NOMO-1 treated with dmso at 0.1 percent for 144 hours (cell line): ENCODE results near the gene MRAP2.
"Not testable (repeated sequence)": the region's sequence is repeated elsewhere in the genome, so short reads cannot be mapped to it uniquely, and the experiment has no call there.

ENCODE experiments used
- DNase-seq: peaks from one replicate; lab custom pipeline; 2025; ENCODE audit not compliant: unreplicated experiment; lab: John Stamatoyannopoulos, UW

Gene MRAP2

DNA sequence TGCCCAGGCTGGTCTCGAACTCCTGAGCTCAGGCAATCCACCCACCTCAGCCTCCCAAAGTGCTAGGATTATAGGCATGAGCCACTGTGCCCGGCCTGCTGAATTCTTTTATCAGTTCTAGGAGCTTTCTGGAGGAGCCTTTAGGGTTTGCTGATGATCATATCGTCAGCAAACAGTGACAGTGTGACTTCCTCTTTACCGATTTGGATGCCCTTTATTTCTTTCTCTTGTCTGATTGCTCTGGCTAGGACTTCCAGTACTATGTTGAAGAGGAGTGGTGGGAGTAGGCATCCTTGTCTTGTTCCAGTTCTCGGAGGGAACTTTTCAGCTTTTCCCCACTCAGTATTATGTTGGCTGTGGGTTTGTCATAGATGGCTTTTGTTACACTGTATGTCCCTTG, 35.3 kb downstream of the MRAP2 start:
- not testable (repeated sequence) for DNase-seq

DNA sequence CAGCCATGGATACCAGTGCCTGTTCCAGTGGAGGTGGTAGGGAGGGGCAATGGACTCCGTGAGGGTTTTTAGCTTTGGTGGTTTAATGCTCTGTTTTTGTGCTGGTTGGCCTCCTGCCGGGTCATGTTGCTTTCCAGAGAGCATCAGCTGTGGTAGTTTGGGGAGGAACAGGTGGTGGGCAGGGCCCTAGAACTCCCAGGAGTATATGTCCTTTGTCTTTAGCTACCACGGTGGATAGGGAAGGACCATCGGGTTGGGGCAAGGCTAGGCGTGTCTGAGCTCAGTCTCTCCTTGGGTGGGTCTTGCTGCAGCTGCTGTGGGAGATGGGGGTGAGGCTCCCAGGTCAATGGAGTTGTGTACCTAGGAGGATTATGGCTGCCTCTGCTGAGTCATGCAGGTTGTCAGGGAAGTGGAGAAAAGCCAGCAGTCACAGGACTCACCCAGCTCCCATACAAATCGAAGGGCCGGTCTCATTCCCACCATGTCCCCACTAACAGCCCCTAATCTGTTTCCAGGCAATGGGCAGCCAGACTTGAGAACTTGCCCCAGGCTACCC, 38.9 kb downstream of the MRAP2 start:
- DNase-seq, result no peak

DNA sequence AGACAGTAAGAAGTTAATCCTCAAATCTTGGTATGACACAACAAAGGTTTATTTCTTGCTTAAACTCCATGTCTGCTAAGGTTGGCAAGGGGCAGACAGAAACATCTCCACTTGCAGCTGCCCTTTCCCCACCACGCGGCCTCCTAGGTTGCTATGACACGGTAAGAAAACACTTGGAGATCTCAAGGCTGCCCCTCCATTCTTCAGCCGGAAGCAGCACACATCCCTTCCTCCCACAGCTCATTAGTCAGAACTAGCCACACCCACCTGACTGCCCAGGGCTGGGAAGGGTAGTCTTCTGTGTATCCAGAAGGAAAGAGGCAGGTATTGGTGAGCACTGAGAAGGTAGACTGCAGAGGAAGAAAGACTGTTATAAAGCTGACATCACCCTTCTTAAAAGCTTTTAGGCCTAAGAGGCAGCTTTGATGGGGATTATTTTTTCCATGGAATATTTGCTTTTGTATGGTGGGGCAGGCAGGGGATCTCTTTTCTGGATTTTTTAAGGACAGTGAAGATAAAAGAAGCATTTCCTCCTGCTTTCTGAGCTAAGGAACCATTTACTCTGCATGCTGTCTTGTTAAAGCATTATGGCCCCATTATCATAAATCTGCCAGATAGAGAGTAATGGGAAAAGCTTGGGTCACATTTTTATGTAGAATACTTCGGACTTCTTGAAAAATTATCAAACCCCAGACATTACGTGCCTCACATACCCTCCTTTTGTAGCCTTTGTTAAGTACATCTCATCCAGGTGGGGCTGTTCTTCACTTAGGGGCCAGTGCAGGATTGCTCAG, 41.6 kb downstream of the MRAP2 start:
- DNase-seq, result no peak

DNA sequence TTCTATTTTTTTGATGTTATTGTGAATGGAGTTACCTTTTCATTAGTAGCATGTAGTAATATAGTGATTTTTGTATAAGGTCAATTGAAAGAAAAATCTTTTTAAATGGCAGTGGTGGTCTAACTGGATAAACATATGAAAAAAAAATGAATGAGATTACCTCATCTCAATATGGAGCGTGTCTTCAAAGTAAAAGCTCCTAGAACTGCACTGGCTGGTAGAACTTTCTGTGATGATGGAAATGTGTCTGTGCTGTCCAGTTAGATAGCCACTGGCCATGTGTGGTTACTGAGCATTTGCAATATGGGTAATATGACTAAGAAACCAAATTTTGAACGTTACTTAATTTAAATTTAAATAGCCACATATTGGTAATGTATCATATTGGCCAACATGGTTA, 44.1 kb downstream of the MRAP2 start:
- no peak for DNase-seq

DNA sequence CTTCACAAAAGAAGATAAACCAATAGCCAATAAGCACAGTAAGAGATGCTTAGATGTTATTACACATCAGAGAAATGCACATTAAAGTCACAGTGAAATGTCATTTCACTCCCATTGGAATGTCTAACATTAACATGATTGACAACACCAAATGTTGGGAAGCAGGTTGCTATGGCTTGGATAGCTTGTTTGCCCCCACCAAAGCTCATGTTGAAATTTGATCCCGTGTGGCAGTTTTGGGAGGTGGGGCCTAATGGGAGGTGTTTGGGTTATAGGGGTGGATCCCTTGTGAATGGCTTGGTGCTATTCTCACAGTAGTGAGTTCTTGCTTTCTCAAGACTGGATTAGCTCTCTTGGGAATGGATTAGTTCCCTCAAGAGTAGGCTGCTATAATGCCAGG, 44.8 kb downstream of the MRAP2 start:
- DNase-seq, result no peak

DNA sequence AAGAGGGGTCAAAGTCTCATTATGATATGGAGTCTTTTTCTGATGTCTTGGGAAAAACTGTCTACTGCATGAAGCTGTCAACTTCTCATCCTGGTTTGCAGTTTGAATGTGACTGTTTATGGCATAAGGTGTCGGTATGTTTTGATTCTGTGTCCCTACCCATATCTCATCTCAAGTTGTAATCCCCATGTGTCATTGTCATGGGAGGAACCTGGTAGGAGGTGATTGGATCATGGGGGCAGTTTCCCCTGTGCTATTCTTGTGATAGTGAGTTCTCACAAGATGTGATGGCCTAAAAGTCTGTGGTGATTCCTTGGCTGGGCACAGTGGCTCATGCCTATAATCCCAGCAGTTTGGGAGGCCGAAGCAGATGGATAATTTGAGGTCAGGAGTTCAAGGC, 47.6 kb downstream of the MRAP2 start:
- no peak for DNase-seq

DNA sequence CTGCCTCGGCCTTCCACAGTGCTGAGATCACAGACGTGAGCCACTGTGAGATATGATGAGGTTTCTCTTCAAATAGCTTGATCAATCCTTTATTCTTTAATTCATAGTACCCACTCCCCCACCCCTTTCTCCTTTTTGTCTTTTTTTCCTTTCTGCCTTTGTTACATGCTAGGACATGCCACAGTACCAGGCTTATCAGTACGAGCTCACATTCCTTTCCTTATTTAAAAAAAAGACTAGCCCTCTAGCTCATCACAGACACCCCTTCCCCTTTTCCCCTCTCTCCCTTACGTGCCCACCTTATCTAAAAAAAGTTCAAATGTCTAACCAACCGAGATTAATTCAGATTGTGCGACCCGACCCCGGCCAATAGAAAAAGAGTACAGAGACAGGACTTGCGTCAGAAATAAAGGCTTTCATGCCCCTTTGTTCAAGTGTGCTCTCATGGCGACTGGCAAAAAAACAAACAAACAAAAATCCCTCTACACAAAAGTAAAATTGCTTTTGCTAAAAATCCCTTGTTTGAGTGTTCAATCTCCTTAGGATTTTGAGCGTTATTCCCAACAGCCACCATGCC, 49.2 kb downstream of the MRAP2 start:
- DNase-seq, result no peak

DNA sequence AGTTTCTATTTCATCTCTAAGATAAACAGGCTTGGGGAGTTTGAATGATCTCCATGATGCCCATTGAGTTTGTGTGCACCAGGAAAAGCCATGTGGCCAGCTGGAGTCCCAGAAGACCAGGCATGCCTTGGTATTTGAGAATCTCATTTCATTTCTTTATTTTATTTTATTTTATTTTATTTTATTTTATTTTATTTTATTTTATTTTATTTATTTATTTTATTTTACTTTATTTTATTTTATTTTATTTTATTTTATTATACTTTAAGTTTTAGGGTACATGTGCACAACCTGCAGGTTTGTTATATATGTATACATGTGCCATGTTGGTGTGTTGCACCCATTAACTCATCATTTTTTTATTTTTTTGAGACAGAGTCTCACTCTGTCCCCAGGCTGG, 51.1 kb downstream of the MRAP2 start:
- not testable (repeated sequence) for DNase-seq

DNA sequence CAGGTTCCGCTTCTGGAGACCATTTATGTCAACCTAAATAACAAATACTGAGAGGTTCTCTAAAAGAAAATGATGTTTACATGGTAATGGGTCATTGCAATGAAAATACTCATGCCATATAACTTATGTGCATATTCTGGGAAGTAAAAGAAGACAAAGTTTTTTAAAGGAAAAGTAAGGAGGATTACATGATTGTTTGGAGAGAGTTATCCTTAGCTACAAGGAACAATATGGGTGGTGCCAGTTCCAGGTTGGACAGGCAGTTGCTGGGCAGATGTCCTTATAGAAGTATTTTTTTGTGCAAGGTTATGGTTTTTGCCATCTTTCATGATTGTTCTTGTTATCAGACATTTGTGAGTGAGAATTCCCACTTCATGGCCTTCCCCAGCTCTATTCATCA, 52.5 kb downstream of the MRAP2 start:
- DNase-seq, result no peak

DNA sequence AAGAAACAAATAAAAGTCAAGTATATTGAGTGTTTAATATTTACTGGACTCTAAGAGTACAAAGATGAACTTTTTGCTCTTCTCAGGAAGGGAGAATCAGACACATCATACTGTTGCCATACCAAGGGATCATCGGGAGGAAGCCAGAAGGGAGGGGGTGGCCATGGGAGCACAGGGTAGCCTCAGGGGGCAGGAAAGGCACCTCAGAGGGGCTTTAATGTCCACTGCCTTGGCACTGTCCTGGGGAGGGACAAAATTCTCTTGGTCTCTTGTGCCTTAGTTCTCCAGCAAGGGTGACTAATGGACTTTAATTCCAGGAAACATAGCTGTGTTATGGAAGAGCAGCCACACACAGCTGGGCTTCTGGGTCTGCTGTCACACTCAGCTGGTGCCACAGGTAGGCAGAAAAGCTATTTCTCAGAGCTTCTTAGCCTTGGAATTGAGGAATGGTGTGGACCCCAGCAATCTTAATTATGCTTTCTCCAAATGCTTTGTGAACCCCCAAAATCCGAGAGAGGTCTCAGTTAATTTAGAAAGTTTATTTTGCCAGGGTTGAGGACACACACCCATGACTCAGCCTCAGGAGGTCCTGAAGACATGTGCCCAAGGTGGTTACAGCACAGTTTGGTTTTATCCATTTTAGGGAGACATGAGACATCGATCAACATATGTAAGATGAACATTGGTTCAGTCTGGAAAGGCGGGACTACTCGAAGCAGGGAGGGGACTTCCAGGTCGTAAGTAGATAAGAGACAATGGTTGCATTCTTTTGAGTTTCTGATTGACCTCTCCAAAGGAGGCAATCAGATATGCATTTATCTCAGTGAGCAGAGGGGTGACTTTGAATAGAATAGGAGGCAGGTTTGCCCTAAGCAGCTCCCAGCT, 53.2 kb downstream of the MRAP2 start:
- DNase-seq, result no peak

DNA sequence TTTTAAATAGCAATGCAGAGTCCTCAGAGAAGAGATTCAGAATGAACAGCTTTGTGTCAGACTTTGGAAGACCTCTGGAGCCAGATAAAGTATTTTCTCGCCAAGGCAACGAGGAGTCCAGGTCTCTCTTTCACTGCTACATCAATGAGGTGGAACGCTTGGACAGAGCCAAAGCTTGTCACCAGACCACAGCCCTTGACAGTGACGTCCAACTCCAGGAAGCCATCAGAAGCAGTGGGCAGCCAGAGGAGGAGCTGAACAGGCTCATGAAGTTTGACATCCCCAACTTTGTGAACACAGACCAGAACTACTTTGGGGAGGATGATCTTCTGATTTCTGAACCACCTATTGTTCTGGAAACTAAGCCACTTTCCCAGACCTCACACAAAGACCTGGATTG, 55.5 kb downstream of the MRAP2 start:
- no peak for DNase-seq

DNA sequence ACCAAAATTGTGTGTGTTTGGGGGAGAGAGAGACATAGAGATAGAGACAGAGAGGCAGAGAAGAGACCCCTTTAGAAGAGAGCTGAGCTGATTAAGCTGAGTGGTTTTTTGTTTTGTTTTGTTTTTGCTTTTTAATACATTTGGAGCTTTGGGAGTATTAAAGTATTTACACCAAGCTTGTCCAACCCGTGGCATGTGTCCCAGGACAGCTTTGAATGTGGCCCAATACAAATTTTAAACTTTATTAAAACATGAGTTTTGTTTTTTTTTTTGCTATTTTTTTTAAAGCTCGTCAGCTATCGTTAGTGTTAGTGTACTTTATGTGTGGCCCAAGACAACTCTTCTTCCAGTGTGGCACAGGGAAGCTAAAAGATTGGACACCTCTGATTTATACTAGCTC, 56.0 kb downstream of the MRAP2 start:
- no peak for DNase-seq

DNA sequence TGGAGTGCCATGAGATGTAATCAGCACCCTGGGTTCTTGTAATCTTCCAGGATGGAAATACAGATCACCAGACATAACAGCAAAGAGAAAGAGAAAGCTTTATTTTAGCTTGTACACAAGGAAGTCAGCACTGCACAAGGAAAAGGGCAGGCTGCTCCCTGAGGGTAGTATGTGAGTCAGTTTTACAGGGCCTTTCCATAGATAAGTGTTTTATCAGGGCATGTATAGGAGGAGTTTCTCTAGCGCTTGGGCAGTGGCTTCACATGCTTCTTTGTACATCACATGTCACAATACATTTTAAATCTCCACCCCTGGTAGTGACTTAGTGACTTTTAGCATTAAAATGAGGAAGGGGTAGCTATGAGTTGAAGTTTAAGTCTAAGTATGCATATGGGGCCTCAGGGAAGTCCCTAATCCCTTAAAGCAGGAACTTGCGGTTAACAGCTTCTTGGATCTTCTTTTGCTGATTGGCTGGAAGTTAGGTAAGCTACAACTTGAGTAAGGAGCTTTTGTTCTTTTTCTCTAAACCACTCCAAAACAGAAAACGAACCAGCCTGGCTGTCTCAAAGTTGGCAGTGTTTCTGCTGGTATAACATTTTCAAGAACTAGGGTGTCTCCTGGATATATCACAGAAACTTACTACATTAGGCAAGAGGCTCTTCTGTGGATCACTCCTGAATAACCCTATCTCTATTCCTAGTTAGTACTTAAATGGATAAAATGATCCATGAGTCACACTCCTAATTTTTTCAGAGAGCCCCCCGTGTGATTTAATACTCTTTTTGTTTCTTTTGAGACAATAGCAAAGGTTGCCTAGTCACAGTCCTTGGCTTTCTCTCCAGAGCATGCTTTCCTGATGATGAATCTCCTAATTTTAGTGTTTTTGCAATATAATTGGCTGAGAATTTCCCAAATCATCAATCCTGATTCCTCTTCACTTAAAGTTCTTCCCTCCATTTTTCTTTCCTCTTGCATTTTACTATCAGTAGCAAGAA, 60.2 kb downstream of the MRAP2 start:
- peak; percentile 81 for DNase-seq

DNA sequence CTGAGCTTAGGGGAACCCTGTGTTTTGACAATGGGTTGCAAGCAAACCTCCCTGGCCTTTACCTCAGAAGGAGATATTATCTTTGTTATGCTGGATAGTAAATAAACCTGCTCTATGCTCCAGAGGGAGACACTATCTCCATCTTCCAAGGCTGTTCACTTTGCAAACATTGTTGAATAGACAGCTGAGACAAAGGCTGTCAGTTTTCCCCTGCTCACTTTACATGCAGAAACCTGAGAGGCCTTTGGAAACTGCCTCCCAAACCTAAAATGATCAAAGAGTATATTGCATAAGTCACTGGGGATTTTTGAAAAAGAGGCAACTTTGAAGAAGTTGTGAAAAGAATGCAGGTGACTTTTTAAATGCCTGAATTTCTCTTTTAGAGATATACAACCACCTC, 61.6 kb downstream of the MRAP2 start:
- no peak for DNase-seq

DNA sequence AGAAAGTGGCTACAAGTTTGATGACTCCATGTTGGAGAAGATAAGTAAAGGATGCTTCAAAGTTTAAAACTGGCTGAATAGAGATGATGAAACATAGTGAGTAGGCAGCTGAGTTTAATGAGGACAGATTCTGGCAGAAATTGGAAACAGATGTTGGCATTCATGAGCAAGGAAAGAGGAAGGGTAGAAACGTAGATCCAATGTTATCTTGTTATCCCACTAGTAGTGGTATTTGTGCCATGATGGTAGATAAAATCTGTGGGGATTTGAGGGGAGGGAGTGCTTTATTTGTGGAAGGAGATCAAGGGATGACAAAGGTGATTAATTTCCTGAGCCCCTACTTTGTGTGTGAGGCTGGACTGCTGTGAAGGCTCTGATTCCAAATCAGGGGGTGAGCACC, 69.5 kb downstream of the MRAP2 start:
- no peak for DNase-seq

DNA sequence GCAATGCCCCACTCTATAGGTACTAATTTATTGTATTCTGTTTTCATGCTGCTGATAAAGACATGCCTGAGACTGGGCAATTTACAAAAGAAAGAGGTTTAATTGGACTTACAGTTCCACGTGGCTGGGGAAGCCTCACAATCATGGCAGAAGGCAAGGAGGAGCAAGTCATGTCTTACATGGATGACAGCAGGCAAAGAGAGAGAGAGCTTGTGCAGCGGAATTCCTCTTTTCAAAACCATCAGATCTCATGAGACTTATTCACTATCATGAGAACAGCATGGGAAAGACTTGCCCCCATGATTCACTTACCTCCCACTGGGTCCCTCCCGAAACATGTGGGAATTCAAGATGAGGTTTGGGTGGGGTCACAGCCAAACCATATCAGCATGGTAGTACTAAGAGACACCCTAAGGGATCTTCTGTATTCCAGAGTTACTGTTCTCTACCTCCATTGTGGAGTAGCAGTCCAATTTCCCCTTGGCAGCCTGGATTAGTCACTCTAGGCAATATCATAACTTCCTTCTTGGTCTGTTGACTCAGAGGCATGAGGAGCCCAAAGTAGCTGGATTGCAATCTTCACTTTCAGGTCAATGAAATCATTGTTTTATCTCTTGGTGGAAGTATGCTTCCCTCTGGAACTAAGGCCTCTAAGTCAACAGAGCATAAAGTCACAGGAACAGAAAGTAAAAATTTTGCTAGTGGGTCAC, 71.8 kb downstream of the MRAP2 start:
- DNase-seq, result not testable (repeated sequence)

DNA sequence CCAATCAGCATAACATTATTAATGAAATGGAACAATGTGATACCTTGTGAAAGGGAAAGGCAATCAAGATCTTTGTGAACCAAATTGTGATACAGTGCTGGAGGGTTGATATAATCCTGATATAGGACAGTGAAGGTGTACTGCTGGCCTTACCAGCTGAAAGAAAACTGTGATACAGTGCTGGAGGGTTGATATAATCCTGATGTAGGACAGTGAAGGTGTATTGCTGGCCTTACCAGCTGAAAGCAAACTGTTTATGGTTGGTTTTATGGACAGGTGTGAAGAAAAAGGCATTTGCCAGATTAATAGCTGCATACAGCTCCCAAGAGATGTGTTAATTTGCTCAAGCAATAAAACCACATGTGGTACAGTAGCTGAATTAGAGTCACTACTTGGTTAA, 73.9 kb downstream of the MRAP2 start:
- no peak for DNase-seq

DNA sequence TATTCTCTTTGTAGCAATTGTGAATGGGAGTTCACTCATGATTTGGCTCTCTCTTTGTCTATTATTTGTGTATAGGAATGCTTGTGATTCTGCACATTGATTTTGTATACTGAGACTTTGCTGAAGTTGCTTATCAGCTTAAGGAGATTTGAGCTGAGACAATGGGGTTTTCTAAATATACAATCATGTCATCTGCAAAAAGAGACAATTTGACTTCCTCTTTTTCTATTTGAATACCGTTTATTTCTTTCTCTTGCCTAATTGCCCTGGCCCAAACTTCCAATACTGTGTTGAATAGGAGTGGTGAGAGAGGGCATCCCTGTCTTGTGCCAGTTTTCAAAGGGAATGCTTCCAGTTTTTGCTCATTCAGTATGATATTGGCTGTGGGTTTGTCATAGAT, 77.8 kb downstream of the MRAP2 start:
- not testable (repeated sequence) for DNase-seq

DNA sequence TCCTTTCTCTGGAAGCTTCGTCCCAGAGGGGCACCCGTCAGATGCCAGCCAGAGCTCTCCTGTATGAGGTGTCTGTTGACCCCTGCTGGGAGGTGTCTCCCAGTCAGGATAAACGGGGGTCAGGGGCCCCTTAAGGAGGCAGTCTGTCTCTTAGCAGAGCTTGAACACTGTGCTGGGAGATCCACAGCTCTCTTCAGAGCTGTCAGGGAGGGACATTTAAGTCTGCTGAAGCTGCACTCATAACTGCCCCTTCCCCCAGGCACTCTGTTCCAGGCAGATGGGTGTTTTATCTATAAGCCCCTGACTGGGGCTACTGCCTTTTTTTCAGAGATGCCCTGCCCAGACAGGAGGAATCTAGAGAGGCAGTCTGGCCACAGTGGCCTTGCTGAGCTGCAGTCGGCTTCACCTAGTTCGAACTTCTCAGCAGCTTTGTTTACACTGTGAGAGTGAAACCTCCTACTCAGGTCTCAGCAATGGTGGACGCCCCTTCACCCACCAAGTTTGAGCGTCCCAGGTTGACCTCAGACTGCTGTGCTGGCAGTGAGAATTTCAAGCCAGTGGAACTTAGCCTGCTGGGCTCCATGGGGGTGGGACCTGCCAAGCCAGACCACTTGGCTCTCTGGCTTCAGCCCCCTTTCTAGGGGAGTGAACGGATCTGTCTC, 81.5 kb downstream of the MRAP2 start:
- DNase-seq, result not testable (repeated sequence)
